GM12864 (cell line): ENCODE results near the gene MDFIC.

ENCODE experiments used
- DNase-seq: peaks from one replicate; pipeline ENCODE4 v3.0.0-alpha.2; 2011; ENCODE audit warnings: low read depth
- H3K4me3 ChIP-seq: 2 replicates; pipeline ENCODE4 v1.5.1; 2011; ENCODE audit warnings: mild to moderate bottlenecking, low read depth, low read length, control low read depth
- CTCF ChIP-seq: IDR thresholded peaks from 2 replicates; pipeline ENCODE4 v1.5.1; 2011; ENCODE audit warnings: low read depth, mild to moderate bottlenecking, moderate library complexity, low read length, control low read depth, inconsistent platforms; ENCODE audit errors: missing control alignments

Gene MDFIC

GRCh38 chr7:115019882-115020605 lies 98.2 kb downstream of the MDFIC start:
- H3K4me3 ChIP-seq, result no peak overlapping the region
- no peak for TF ChIP-seq CTCF
- no peak for DNase-seq

GRCh38 chr7:115023219-115023618 lies 101.3 kb downstream of the MDFIC start:
- H3K4me3 ChIP-seq, result no peak overlapping the region
- no peak for TF ChIP-seq CTCF
- no peak for DNase-seq

- no peak overlapping the region for H3K4me3 ChIP-seq
- no peak for DNase-seq
- TF ChIP-seq CTCF, result no peak
Measured at GRCh38 chr7:115024276-115024675, 102.4 kb downstream of the MDFIC start.

- no peak for TF ChIP-seq CTCF
- no peak for DNase-seq
- H3K4me3 ChIP-seq, result no peak overlapping the region
Measured at GRCh38 chr7:115032715-115033703, 111.1 kb downstream of the MDFIC start.

- H3K4me3 ChIP-seq, result no peak overlapping the region
- no peak for TF ChIP-seq CTCF
- no peak for DNase-seq
Measured at GRCh38 chr7:115033917-115034459, 112.1 kb downstream of the MDFIC start.

GRCh38 chr7:115034515-115034914 lies 112.6 kb downstream of the MDFIC start:
- no peak for TF ChIP-seq CTCF
- DNase-seq, result no peak
- no peak overlapping the region for H3K4me3 ChIP-seq
